Endothelial cell of umbilical vein (primary cell): ENCODE results near the gene IFNA1. TPM values are rescaled to one million over a fixed set of nuclear protein-coding genes. Genes with fewer than 3 reads are reported as not detected.
"Not testable (repeated sequence)": the region's sequence is repeated elsewhere in the genome, so short reads cannot be mapped to it uniquely, and the experiment has no call there.

Experiments
- BruUV-seq: library from RNA; stranded (reverse); fragments of 400-500 nt; replicated peaks from 2 replicates; lab custom pipeline; 2021; lab: Mats Ljungman, UMichigan
- CTCF ChIA-PET: fragments of 300-600, 350-600 bp; sonication (Branson Sonifier 250); formaldehyde crosslinking; loops from one replicate; lab custom pipeline; 2021; ENCODE audit warnings: antibody characterized with exemption, inconsistent platforms; lab: Charles Lee
- POLR2A ChIA-PET: fragments of 300-600, 350-600 bp; sonication (Branson Sonifier 250); formaldehyde crosslinking; loops from one replicate; lab custom pipeline; 2021; ENCODE audit warnings: antibody characterized with exemption, inconsistent platforms; lab: Charles Lee
- DNase-seq: peaks from one replicate; pipeline ENCODE4 v3.0.0-alpha.2; 2011; ENCODE audit warnings: low read depth, low spot score
- FAIRE-seq: peaks from 2 replicates; lab custom pipeline; 2011; peaks lifted over from hg19 to GRCh38; lab: Jason Lieb, UNC
- H2AFZ ChIP-seq: 2 replicates; pipeline ENCODE4 v1.6.0; 2012; ENCODE audit warnings: low read depth, low read length, control low read depth, inconsistent platforms
- H3K27ac ChIP-seq: 2 replicates; pipeline ENCODE4 v1.5.1; 2011; ENCODE audit warnings: low read depth, mild to moderate bottlenecking, control low read depth, low read length, moderate library complexity; ENCODE audit not compliant: insufficient read depth
- H3K27me3 ChIP-seq, 2 experiments: 2 replicates each; pipeline versions ENCODE4 v1.6.0 to v1.6.1; 2011; ENCODE audit warnings: low read length in 2 of 2, mixed read lengths in 1 of 2; ENCODE audit not compliant: control insufficient read depth in 2 of 2, insufficient read depth in 2 of 2
- H3K36me3 ChIP-seq, 2 experiments: 2 replicates in 1 of 2; 3 replicates in 1 of 2; pipeline ENCODE4 v1.5.1; 2011; ENCODE audit warnings: low read length in 2 of 2, mild to moderate bottlenecking in 1 of 2, moderate library complexity in 1 of 2; ENCODE audit not compliant: control insufficient read depth in 2 of 2, insufficient read depth in 2 of 2; ENCODE audit errors: extremely low read depth in 1 of 2
- H3K4me1 ChIP-seq: 3 replicates; pipeline ENCODE4 v1.5.1; 2011; ENCODE audit warnings: mild to moderate bottlenecking, low read length; ENCODE audit not compliant: control insufficient read depth, insufficient read depth; ENCODE audit errors: extremely low read depth
- H3K4me2 ChIP-seq: 2 replicates; pipeline ENCODE4 v1.6.1; 2011; ENCODE audit warnings: low read length, control low read depth, mixed read lengths; ENCODE audit not compliant: insufficient read depth
- H3K4me3 ChIP-seq, 3 experiments: fragments of 200-600 bp in 1 of 3; sonication (generic), shearing (Covaris generic) in 1 of 3; replicated peaks in 1 of 3; 2 replicates each; pipeline ENCODE4 v1.5.1; 2011 to 2016; ENCODE audit warnings: control low read depth in 3 of 3, low read length in 3 of 3, mild to moderate bottlenecking in 2 of 3, inconsistent platforms in 1 of 3, low read depth in 1 of 3, moderate library complexity in 1 of 3; ENCODE audit not compliant: insufficient read depth in 1 of 3
- H3K79me2 ChIP-seq: 2 replicates; pipeline ENCODE4 v1.6.0; 2012; ENCODE audit warnings: low read length, inconsistent platforms; ENCODE audit not compliant: control insufficient read depth, insufficient read depth
- H3K9ac ChIP-seq: replicated peaks from 2 replicates; pipeline ENCODE3; 2011; ENCODE audit warnings: low read length, control low read depth; ENCODE audit not compliant: insufficient read depth; ENCODE audit errors: extremely low read depth
- H3K9me1 ChIP-seq: replicated peaks from 3 replicates; pipeline ENCODE4 v1.6.0; 2011; ENCODE audit warnings: mild to moderate bottlenecking, low read length; ENCODE audit not compliant: control insufficient read depth, insufficient read depth; ENCODE audit errors: extremely low read depth
- H3K9me3 ChIP-seq: replicated peaks from 2 replicates; pipeline ENCODE4 v1.5.1; 2012; ENCODE audit warnings: low read length, inconsistent platforms; ENCODE audit not compliant: control insufficient read depth, insufficient read depth
- H4K20me1 ChIP-seq: replicated peaks from 2 replicates; pipeline ENCODE3; 2011; ENCODE audit warnings: mild to moderate bottlenecking, low read length; ENCODE audit not compliant: control insufficient read depth, insufficient read depth; ENCODE audit errors: extremely low read depth
- EZH2 ChIP-seq: IDR thresholded peaks from 2 replicates; pipeline ENCODE4 v1.6.1; 2012; ENCODE audit warnings: borderline replicate concordance, low read depth, mild to moderate bottlenecking, moderate library complexity, low read length, inconsistent platforms; ENCODE audit not compliant: severe bottlenecking
- JUN ChIP-seq: IDR thresholded peaks from 2 replicates; pipeline ENCODE4 v1.6.1; 2011; ENCODE audit warnings: borderline replicate concordance, low read depth; ENCODE audit not compliant: insufficient read length, insufficient read depth
- dilution Hi-C: fragments of 300-500 bp; cut with MboI; formaldehyde crosslinking; loops from one replicate; pipeline ENCODE4 v1.15.0; 2019; ENCODE audit warnings: low sequenced_read_pairs; ENCODE audit not compliant: extremely low pct_ligation_motif_present
- intact Hi-C: fragments of 100-400 bp; cut with micrococcal nuclease; formaldehyde crosslinking; loops from one replicate; pipeline ENCODE4 v1.10.0; 2022
- polyA plus RNA-seq, 4 experiments: library from polyadenylated mRNA; depleted of rRNA in 3 of 4; stranded (reverse) in 3 of 4; unstranded in 1 of 4; fragments of >200 nt; gene quantifications; 2 replicates each; pipeline versions ENCODE4 v1.2.1 to v1.2.3, GENCODE V29; 2011 to 2012; ENCODE audit warnings: missing spikeins in 1 of 4
- total RNA-seq: library from RNA; stranded (reverse); gene quantifications from 2 replicates; pipeline ENCODE4 v1.2.3, GENCODE V29; 2021
- TF ChIP-seq, protein P1 (sequence below), 2 donors: IDR thresholded peaks; 1 replicate in 1 of 2; 2 replicates in 1 of 2; pipeline ENCODE4 v1.5.1; 2011; ENCODE audit warnings: low read length in 2 of 2, mild to moderate bottlenecking in 2 of 2, moderate library complexity in 2 of 2, control low read depth in 1 of 2, inconsistent platforms in 1 of 2, low read depth in 1 of 2; ENCODE audit not compliant: insufficient read depth in 1 of 2; ENCODE audit errors: extremely low read depth in 1 of 2

IFNA1 gene
- total and polyA plus RNA-seq, 2 donors (not counting 3 experiments of a cell fraction or from before 2014, with no cell fraction given) = not detected

DNA sequence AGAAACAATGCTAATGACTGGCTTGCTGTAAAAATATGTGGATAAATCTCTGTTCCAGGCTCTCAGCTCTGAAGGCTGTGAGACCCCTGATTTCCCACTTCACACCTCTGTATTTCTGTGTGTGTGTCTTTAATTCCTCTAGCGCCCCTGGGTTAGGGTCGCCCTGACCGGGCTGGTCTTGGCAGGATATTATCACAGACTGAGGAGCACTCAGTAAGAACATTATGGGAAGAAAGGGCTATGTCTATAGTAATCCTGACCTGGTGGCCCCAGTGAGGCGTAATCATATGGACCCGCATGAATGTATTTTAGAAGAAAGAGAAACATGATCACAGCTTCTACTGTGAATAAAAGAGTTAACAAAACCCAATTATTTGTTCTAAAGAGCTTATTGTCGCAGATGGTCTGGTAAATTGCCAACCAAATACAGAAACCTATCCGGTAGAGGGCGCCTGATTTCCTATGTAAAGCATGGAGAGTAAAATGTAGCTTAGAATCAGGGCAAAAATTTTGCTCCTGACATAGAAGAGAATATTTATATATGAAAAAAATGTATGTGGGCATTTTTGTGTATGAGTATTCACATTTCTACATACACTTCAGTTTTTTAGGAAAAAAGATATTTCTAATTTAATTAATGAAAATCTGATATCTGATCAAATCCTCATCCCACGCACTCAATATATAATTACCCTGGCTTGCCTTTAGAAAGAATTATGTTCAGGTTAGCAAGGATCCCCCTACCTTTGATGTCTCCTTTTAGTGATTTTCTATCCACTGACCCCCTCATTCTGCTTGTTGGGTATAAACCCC is 5.8 kb upstream of the IFNA1 start:
- H2AFZ ChIP-seq = no peak overlapping the region
- H3K4me1 ChIP-seq = no peaks in the 10 kb centered on the region
- intact Hi-C loops = loop anchor here (1.0 to 5.0 kb wide), 2 partner anchors 117 to 355 kb away; no protein-coding TSS in a partner anchor
- DNase-seq (peak; percentile 68), FAIRE-seq (peak; percentile 59)
- ChIA-PET POLR2A (interaction anchor here (0.6 kb wide), 1 partner anchor 250 kb away, joined by 3 read pairs; no protein-coding TSS in a partner anchor), CTCF (interaction anchor here (0.6 to 3.8 kb wide), 73 partner anchors 8 to 805 kb away, joined by 3 to 51 read pairs (median 6); partner anchors contain the start of genes IFNA8, KLHL9 and MTAP)
- H3K9me1 ChIP-seq = no peaks in the 10 kb centered on the region
- H3K9me3 ChIP-seq = no peaks in the 10 kb centered on the region
- H3K9ac ChIP-seq = no peak overlapping the region
- H3K79me2 ChIP-seq = no peaks in the 10 kb centered on the region
- no TSS peak for BruUV-seq
- H3K27ac ChIP-seq = no peak overlapping the region
- no peaks in the 10 kb centered on the region for H4K20me1 ChIP-seq
- H3K4me2 ChIP-seq = no peak overlapping the region
- no peak for TF ChIP-seq JUN
- TF ChIP-seq, protein P1, sequence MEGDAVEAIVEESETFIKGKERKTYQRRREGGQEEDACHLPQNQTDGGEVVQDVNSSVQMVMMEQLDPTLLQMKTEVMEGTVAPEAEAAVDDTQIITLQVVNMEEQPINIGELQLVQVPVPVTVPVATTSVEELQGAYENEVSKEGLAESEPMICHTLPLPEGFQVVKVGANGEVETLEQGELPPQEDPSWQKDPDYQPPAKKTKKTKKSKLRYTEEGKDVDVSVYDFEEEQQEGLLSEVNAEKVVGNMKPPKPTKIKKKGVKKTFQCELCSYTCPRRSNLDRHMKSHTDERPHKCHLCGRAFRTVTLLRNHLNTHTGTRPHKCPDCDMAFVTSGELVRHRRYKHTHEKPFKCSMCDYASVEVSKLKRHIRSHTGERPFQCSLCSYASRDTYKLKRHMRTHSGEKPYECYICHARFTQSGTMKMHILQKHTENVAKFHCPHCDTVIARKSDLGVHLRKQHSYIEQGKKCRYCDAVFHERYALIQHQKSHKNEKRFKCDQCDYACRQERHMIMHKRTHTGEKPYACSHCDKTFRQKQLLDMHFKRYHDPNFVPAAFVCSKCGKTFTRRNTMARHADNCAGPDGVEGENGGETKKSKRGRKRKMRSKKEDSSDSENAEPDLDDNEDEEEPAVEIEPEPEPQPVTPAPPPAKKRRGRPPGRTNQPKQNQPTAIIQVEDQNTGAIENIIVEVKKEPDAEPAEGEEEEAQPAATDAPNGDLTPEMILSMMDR (IDR thresholded peaks at IDR 0.05; ENCODE audit: extremely low read depth in 1 of 2, insufficient read depth in 1 of 2, low read depth in 1 of 2, low read length in 2 of 2) = peak; percentile 41 to 59
- H3K36me3 ChIP-seq = no peaks in the 10 kb centered on the region
- H3K27me3 ChIP-seq = peaks cover 22 to 56% of the 10 kb centered on the region in 2 experiments
- dilution Hi-C loops = no loop called here
- H3K4me3 ChIP-seq = no peak overlapping the region

DNA sequence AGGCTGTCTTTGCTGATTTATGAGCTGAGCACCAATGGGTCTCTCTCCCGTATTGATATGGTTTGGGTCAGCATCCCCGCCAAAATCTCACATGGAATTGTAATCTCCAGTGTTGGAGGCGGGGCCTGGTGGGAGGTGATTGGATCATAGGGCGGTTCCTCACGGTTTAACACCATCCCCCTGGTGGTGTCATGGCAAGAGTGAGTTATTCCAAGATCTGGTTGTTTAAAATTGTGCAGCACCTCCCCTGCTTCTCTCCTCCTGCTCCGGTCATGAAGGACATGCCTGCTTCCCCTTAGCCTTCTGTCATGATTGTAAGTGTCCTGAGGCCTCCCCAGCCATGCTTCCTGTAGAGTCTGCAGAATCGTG is 5.2 kb upstream of the IFNA1 start:
- intact Hi-C loops = loop anchor here (5.0 kb wide), 1 partner anchor 118 kb away; no protein-coding TSS in a partner anchor
- H4K20me1 ChIP-seq, H3K4me1 ChIP-seq, BruUV-seq, H3K27ac ChIP-seq, H3K9me1 ChIP-seq, H3K4me2 ChIP-seq, H3K9me3 ChIP-seq, H3K4me3 ChIP-seq, H3K36me3 ChIP-seq, H3K9ac ChIP-seq, DNase-seq, dilution Hi-C loops, H3K79me2 ChIP-seq, H2AFZ ChIP-seq: not testable (repeated sequence)
- peak; percentile 21 for FAIRE-seq
- POLR2A ChIA-PET = interaction anchor here (0.6 kb wide), 1 partner anchor 249 kb away, joined by 3 read pairs; no protein-coding TSS in a partner anchor
- peak; percentile 13 for TF ChIP-seq EZH2
- H3K27me3 ChIP-seq = peaks cover 19 to 51% of the 10 kb centered on the region in 2 experiments
- CTCF ChIA-PET = interaction anchor here (0.7 to 3.8 kb wide), 67 partner anchors 8 to 804 kb away, joined by 3 to 51 read pairs (median 7); partner anchors contain the start of genes IFNA8, KLHL9 and MTAP
